NCI-H2029 (cell line): ENCODE data around the gene CST3.
"Not testable (repeated sequence)": the region's sequence is repeated elsewhere in the genome, so short reads cannot be mapped to it uniquely, and the experiment has no call there.

Experiments
- DNase-seq: peaks from one replicate; lab custom pipeline; 2025; lab: John Stamatoyannopoulos, UW

The CST3 gene, protein sequence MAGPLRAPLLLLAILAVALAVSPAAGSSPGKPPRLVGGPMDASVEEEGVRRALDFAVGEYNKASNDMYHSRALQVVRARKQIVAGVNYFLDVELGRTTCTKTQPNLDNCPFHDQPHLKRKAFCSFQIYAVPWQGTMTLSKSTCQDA

DNA sequence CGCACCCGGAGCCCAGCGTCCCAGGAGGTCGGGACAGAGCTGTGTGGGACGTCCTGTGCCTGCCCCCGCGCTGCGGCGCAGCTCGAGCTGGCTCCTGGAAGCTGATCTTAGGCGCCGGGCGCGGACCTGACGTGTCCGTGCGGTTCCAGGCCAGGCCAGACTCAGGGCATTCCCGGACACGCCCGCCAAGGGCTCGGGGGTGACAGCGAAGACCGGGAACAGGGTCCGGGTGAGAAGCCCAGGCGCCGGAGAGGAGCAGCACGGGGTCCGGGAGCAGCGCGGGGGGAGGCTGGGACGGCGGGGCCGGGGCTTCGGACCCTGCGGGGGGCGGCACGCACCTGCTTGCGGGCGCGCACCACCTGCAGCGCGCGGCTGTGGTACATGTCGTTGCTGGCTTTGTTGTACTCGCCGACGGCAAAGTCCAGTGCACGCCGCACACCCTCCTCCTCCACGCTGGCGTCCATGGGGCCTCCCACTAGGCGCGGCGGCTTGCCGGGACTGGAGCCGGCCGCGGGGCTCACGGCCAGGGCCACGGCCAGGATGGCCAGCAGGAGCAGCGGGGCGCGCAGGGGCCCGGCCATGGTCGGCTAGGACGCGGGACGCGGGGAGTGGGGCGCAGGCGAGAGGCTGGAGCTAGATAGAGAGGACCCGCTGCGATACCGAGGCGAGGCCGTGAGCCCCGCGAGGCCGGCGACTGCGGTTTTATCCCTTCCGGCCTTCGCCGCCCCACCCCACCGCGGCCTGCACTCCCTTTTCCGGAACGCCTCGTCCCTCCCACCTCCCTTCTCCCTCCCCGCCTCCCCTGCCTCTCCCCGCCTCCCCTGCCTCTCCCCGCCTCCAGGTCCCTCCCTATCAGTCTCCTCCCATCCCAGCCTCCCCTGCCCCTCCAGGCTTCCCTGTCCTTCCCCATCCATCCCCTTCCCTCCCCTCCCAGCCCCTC is at the start of gene CST3:
TSS of gene CST3 (minus strand) at position 674 of the 940 bp plus-strand sequence. CDS start at position 581, 93 bp downstream.
- DNase-seq, result peak; percentile 83

DNA sequence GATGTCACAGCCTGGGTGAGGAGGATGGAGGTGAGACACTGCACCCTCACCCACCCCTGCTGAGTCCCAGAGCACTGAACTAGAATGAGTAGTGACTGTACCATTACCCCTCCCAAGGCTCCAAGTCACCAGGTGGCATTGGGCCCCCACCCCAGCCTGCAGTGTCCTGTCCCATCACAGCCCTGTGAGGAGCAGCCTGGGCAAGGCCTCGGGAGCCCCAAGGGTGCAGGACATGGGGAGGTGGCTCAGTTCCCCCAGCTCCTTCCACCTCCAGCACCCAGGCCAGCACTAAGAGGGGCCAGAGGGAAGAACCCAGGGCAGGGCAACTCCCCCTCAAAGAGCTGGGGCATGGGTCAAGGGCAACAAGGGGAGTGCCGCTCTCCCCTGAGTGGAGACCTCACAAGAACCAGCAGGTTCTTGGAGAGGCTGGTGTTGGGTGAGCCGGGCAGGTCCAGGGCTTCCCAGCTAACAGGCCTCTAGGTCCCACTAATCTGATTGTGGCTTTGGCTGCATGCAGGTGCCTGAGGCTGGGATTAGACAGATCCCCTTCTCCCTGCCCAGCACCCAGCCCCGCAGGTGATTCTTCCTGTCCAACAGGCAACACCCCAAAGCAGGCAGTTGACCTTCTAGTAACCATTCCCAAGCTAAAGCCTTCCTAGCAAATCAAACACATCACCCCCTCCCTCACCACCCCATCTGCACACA is 48.4 kb upstream of the CST3 start:
- DNase-seq, result no peak

DNA sequence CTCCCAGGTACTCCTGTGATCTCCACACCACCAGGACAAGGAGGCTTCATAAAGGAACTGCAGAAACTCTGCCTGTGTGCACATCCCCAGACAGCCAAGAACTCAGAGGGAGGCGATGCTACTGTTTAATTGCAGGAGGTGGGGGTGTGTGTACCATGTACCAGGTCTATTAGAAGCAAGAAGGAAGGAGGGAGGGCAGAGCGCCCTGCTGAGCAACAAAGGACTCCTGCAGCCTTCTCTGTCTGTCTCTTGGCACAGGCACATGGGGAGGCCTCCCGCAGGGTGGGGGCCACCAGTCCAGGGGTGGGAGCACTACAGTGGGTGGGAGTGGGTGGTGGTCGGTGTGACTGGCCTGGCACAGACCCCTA is 47.8 kb upstream of the CST3 start:
- DNase-seq, result not testable (repeated sequence)

DNA sequence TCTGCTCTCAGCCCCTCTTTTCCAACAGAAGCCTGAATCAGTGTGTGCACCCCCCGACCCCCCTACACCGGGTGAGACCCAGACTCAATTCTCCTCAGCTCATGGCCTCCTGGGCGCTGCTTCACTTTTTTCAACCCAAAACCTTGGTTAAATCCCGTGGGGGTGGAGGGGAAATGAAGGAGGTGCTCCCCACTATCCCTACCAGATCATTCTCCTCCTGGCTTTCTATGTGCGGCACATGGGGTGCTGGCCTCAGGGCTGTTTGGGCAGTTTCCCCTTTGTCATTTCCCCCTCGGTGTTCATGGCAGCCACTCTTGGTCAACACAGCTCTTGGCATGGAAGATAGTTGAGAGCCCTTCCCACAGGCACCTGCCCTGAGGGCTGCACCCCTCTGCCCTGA is 46.5 kb upstream of the CST3 start:
- no peak for DNase-seq

DNA sequence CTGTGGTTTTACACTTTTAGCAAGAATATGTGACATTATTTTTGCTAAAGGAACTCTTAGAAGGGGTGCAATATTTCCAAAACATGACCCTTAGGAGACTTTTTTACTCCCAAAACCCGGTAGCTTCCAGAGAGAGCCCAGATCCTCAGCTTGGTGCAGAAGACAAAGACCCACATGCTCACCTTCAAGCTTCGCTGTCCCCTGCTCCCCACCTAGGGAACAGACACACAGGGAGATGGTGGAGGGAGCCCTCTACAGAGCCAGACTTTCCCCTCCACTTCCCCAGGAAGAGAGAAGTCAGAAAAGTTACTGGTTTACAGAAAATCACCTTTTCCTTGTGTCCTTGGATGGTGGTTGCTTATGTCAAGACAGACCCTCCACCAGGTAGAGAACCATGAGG is 46.1 kb upstream of the CST3 start:
- no peak for DNase-seq

DNA sequence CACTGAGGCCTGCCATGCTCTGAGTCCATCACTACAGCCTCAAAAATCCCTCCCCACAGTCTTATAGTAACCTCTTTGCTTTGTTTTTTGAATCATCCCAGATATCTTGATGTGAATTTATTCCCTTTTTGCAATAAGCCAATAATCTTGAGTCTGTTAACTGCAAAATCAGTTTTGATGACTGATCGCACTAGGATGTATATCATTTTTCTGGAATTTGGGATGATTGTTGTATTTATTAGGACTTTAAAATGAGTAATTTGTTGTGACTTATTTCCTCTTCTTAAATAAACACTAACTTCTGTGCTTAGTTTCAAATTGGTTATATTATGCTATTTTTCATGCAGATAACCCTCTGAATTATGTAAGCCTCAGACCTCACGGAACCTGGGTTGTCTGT is 45.5 kb upstream of the CST3 start:
- DNase-seq, result no peak

DNA sequence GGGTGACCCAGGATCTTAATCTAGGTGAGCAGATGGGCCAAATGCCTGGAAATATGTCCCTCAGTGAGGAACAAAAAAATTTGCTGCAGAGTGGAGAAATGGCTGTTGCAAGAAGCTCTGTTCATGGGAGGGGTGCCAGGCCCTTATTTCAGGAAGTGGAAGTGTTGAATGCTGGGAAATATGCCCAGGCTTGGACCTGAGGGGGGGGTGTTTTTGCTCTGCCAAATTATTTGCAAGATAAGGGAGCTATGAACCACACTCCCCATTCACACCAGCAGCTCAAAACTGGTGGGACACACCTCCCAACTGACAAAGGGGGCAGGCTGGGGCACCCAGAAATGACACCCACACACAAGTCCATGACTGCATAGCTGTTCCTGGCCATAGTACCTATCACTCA is 42.4 kb upstream of the CST3 start:
- no peak for DNase-seq

DNA sequence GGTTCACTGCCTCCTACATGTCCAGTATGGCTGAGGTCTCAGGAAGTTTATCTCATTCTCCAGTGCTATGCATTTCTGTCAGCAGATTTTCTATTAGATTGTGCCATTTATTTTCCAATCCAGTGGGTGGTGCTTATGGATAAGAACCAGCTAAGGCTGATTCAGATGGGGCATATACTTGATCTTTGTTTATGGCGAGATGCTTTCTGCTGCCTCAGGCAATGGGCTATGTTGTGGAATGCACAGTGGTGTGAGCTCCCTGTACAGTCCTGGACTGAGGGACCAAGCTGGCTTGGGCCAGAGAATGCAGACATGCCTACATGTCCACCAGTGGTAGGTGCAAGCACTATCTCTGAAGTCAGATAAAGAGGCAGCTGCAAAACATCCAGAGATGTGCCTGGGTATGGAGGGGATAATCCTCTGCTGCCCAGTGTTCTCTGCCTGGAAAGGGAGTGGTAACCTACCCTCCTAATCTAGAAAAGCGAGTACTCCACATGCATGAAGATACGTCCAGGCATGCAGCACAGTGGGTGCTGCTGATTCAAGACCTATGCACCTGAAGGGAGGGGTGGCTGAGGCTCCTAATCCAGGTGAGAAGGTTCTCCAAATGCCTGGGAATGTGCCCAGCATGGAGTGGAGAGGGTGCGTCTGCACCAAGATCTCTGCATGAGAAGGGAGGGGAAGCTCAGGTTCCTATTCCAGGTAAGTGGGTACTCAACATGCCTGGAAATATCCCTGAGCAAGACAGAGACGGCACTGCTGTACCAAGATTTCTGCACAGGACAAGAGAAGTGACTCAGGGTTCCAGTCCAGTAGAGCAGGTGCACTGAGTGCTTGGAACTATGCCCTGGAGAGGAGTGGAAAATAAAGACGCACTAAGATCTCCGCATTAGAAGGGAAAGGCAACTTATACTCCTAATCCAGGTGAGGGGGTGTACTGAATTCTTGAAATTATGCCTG is 41.7 kb upstream of the CST3 start:
- DNase-seq, result no peak

DNA sequence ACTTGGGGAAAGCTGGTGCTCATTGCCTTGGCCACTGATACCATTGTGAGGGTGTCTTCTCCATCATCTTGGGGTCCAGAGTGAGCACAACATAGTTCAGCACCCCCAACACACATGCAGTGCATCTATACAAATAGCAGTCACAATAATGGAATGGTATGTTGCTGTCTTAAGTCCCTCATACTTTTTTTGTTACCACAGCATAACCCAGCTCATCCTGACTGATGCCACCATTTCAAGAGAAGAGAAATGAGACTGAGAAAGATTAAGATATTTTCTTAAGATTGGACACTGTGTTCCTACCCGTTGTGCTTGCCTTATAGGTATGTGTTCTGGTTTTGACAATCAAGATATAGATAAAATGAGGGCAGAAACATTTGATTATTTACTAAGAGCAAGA is 35.5 kb upstream of the CST3 start:
- no peak for DNase-seq

DNA sequence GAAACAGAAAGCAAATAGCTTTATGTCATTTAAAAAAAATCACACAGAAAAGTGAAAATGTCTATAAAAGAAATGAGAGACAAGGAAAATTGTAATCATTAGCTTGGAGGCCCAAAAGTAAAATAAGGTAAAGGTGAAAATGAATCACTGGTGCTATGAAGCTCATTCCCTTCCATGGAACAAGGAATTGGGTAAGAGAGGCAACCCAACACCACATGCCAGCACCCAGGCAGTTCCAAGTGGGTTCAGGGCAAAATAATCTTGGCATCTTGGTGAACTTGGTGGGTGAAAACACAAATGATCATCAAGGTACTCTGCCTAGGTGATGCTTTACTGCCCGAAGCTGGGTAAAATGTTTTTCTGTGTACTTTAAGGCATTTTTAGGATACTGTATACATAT is 34.4 kb upstream of the CST3 start:
- DNase-seq, result no peak

DNA sequence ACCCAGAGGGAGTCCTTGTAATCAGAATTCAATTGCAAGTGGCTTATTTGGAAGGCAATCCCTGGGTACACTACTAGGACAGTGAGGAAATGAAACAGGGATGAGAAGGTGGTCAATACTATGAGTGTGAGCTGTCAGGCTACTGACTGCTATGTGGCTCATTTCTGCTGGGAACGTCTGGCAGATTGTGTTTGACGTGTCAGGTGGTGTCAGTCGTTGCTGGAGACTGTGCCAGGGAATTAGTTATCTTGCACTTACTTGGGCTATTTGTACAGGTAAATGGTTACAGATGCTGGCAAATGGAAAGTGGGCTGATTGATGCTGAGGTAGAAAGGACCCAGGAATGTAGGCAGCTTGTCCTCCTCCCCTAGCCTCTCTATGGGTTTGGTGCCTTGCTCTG is 33.7 kb upstream of the CST3 start:
- DNase-seq, result no peak

DNA sequence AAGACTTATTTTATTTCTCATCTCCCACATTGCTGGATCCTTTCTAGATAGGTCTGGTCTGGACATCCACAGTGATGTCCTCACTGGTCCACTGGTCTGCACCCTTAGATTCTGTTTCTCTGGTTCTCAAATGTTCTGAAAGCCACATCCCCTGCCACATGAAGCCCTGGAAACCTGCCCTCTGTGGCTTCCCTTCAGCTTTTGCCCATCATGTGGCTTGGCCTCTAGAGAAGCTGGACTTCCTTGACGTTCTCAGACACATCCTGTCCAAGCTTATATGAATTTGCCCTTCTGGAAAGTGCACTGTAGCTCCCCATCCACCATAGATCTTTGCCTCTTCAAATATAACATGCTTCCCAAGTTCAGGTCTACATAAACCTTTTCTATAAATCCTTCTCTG is 32.6 kb upstream of the CST3 start:
- DNase-seq, result no peak

DNA sequence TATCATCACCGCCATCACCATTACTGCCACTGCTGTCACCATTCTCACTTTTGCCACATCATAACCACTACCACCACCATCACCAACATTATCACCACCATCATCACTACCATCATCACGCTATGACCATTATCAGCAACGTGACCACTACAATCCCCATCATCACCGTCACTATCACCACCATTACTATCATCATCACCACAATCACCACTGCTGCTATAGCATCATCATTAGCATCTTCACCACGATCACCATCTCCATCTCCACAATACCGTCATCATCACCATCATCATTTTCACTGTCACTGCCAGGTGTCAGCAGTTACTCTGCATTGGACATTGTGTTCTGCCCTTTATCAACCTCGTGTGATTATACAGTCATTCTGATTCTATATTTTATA is 32.1 kb upstream of the CST3 start:
- no peak for DNase-seq

DNA sequence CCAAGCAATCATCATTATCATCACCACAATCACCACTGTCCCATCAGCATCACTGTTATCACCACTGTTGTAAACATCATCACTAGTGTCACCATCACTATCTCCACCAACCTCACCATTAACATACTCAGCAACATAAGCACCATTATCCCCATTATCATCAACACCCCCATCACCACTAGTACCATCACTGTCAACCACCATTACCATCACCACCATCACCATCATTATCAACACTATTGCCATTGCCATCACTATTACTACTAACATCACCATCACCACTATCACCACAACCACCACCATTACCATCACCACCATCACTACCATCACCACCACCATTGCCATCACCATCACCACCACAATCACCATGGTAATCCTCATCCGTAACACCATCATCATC is 31.6 kb upstream of the CST3 start:
- DNase-seq, result no peak

DNA sequence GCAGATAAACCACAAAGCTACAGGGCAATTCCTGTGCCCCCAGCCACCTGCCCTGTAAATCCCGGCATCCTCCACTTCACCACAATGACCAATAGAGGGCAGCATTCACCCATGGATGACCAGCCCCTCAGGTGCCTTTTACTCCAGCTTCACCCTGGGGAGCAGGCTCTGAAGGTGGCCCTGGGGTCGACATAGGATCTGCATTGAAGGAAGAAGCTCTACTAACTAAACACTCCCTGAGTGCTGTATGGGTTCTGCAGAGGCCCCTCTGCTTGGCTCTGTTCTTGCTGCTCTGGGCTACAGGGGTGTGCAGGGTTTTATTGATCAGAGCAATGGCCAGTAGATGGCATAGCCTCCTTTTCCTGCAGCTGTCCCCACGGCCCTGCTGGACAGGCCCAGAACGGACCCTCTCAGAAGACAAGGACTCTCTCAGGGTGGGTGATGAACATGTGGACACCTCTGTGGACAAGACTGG is 30.8 kb upstream of the CST3 start:
- no peak for DNase-seq

DNA sequence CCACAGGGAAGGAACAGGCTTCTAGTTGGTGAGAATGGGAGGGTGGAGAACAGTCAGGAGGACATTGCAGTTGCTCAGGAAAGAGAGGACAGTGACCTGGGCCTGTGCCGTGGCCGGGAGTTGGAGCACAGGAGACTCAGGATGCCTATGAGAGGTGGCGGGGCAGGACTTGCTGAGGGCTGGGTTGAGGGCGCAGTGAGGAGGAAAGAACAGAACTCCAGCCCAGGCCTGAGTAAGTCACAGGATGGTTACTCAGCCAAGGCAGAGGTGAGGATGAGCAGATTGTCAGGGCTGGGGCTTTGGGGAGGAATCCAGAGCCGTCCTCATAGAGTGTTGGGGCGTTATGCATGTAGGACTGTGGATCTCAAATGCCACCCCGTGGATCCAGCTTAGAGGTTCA is 29.9 kb upstream of the CST3 start:
- no peak for DNase-seq

DNA sequence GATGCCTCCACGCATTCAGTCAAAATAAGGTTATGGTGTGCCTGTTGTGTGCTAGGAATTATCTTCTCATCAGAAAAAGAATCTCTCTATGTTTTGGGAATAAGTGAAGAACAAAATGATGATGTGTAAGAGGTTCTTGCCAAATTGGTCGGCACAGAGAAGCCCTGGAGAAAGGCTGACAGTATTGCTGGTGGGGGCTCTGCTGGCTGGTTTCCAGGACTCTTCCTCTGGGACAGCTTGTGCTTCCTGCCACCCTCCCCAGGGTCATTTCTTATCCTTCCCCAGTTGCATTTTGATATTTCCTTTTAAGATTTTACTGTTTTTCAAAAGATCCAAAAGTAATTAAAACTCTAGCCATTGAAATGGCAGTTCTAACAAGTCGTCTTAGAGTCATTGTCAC is 28.9 kb upstream of the CST3 start:
- DNase-seq, result no peak

DNA sequence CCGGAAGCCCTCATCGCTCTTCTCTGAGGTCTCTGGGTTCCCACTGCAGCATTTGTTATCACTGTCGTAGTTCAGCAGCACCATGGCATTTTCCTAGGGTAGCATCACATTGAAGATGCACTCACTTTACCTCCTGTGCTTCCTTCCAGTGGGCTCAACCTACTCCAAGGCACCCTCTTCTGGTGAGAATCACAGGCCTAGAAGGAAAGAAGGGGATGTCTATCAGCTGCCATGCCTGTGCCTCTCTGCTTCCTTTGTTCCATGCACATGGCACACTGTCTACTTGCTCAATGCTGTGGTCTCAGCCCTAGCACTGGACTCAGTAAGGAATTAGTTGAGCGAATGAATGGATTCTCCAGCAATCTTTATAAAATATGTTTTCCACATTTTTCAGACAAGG is 28.4 kb upstream of the CST3 start:
- no peak for DNase-seq

DNA sequence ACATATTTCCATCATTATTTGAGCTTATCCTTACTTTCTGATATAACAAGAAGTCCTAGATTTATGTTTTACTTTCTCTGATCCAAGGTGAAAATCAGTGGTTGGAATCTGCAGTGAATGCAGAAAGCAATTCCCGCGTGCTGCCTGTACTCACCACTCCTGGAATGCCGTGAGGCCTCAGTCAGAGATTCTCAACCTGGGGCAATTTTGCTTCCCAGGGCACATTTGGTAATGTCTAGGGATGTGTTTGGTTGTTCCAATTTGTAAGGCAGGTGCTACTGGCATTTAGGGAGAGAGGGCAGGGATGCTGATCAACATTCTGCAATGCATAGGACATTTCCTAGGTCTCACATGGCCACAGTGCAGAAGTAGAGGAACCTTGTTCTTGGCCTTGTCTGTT is 27.2 kb upstream of the CST3 start:
- DNase-seq, result no peak

DNA sequence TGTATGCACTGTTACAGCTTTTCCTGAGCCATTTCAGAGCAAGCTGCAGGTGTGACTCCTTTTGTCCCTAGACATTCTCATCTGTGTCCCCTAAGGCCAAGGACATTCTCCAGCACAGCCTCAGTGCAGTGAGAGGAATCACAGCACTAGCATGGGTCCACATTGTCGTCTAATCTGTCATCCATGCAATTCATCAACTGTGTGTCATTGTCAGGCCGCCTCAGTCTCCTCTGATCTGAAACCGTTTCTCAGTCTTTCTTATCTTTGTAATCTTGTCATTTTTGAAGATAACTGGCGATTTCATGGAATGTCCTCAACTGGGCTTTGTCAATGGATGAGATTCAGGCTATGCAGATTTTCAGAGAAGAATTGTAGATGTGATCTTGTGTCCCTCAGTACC is 26.3 kb upstream of the CST3 start:
- DNase-seq, result not testable (repeated sequence)

DNA sequence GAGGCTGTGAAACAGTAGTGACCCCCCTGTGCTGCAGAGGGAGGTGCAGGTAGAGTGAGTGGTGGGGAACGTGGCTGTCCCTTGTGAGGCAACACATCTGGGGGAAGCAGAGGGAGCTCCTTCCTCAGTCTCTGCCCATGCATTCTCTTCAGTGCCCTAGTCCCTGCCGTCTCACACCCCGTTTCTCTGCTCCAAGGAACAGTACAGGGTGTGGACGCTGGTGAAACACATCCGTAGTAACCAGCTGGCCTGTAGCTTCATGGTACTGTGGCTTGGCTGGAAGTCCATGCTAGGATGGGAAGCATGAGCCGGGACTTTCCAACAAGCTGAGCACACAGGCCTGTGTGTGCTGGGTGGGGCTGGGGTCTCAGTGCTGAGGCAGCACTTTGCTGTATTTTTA is 25.4 kb upstream of the CST3 start:
- DNase-seq, result no peak
